IMR-90 (cell line): Measurements from ENCODE around the gene PHF20. TPM values are rescaled to one million over a fixed set of nuclear protein-coding genes. Genes with fewer than 3 reads are reported as not detected.

ENCODE experiments used
- ATAC-seq: fragments of 200-7000 bp; cut with Tn5 transposase; 2 replicates; pipeline ENCODE4 v1.9.1; 2020; ENCODE audit warnings: low read depth, mild to moderate bottlenecking, moderate library complexity
- BruUV-seq: library from RNA; stranded (reverse); fragments of 400-500 nt; replicated peaks from 2 replicates; lab custom pipeline; 2021; lab: Mats Ljungman, UMichigan
- CTCF ChIA-PET: fragments of 300-600 bp; formaldehyde crosslinking; extraction: SDS; loops from one replicate; lab custom pipeline; 2021; ENCODE audit warnings: antibody characterized with exemption; lab: Yijun Ruan, JAX
- POLR2A ChIA-PET: fragments of 300-600 bp; sonication (Branson Sonifier 250); formaldehyde crosslinking; loops from one replicate; lab custom pipeline; 2022; ENCODE audit warnings: antibody characterized with exemption; ENCODE audit not compliant: unreplicated experiment; lab: Charles Lee
- DNase-seq: peaks from one replicate; pipeline ENCODE4 v3.0.0; 2013
- H2AFZ ChIP-seq: replicated peaks from 2 replicates; pipeline ENCODE3; 2013; ENCODE audit warnings: low read length, mild to moderate bottlenecking; ENCODE audit not compliant: poor library complexity
- H2AK5ac ChIP-seq: 2 replicates; pipeline ENCODE4 v1.6.1; 2013; ENCODE audit warnings: low read depth, low read length, inconsistent platforms
- H2AK9ac ChIP-seq: replicated peaks from 2 replicates; pipeline ENCODE3; 2013; ENCODE audit warnings: mild to moderate bottlenecking, low read depth, low read length, moderate library complexity; ENCODE audit not compliant: poor library complexity
- H2BK120ac ChIP-seq: 2 replicates; pipeline ENCODE4 v1.6.1; 2013; ENCODE audit warnings: low read depth, low read length, inconsistent platforms
- H2BK15ac ChIP-seq: 3 replicates; pipeline ENCODE4 v1.6.1; 2013; ENCODE audit warnings: low read depth, low read length, inconsistent platforms
- H2BK20ac ChIP-seq: 2 replicates; pipeline ENCODE4 v1.6.1; 2013; ENCODE audit warnings: low read depth, mild to moderate bottlenecking, inconsistent platforms, low read length, moderate library complexity
- H2BK5ac ChIP-seq: 2 replicates; pipeline ENCODE4 v1.6.1; 2013; ENCODE audit warnings: mild to moderate bottlenecking, low read depth, low read length, inconsistent platforms; ENCODE audit not compliant: poor library complexity, severe bottlenecking
- H3K14ac ChIP-seq: replicated peaks from 2 replicates; pipeline ENCODE4 v1.6.1; 2013; ENCODE audit warnings: low read depth, low read length, inconsistent platforms
- H3K18ac ChIP-seq: 2 replicates; pipeline ENCODE4 v1.6.1; 2013; ENCODE audit warnings: low read depth, low read length, control low read depth
- H3K23ac ChIP-seq: 2 replicates; pipeline ENCODE4 v1.6.1; 2013; ENCODE audit warnings: low read depth, low read length, inconsistent platforms
- H3K27ac ChIP-seq: 2 replicates; pipeline ENCODE4 v1.5.1; 2013; ENCODE audit warnings: mild to moderate bottlenecking, control low read depth, low read length; ENCODE audit not compliant: insufficient read depth
- H3K27me3 ChIP-seq: 2 replicates; pipeline ENCODE4 v1.6.1; 2013; ENCODE audit warnings: low read length; ENCODE audit not compliant: control insufficient read depth, insufficient read depth
- H3K36me3 ChIP-seq: 2 replicates; pipeline ENCODE4 v1.6.1; 2013; ENCODE audit warnings: low read length, mixed read lengths; ENCODE audit not compliant: control insufficient read depth, insufficient read depth
- H3K4ac ChIP-seq: 2 replicates; pipeline ENCODE4 v1.6.1; 2013; ENCODE audit warnings: low read depth, low read length, inconsistent platforms
- H3K4me1 ChIP-seq: 2 replicates; pipeline ENCODE4 v1.6.1; 2013; ENCODE audit warnings: low read length, mixed read lengths; ENCODE audit not compliant: control insufficient read depth, insufficient read depth
- H3K4me2 ChIP-seq: 2 replicates; pipeline ENCODE4 v1.6.1; 2013; ENCODE audit warnings: low read depth, mild to moderate bottlenecking, control low read depth, low read length, moderate library complexity
- H3K4me3 ChIP-seq: 2 replicates; pipeline ENCODE4 v1.5.1; 2013; ENCODE audit warnings: low read depth, mild to moderate bottlenecking, control low read depth, low read length, moderate library complexity; ENCODE audit not compliant: insufficient read depth
- H3K56ac ChIP-seq: 2 replicates; pipeline ENCODE4 v1.6.1; 2013; ENCODE audit warnings: low read length, inconsistent platforms; ENCODE audit not compliant: insufficient read depth; ENCODE audit errors: extremely low read depth
- H3K79me1 ChIP-seq, 2 experiments: 2 replicates each; pipeline ENCODE4 v1.6.1; 2013; ENCODE audit warnings: low read length in 2 of 2, inconsistent platforms in 1 of 2, low read depth in 1 of 2
- H3K9ac ChIP-seq: 2 replicates; pipeline ENCODE4 v1.6.1; 2013; ENCODE audit warnings: low read depth, low read length, control low read depth
- H3K9me1 ChIP-seq: 2 replicates; pipeline ENCODE4 v1.6.1; 2013; ENCODE audit warnings: low read length, inconsistent platforms; ENCODE audit not compliant: insufficient read depth
- H3K9me3 ChIP-seq: 2 replicates; pipeline ENCODE4 v1.6.1; 2013; ENCODE audit warnings: low read length; ENCODE audit not compliant: control insufficient read depth, insufficient read depth
- H4K20me1 ChIP-seq: 2 replicates; pipeline ENCODE4 v1.6.1; 2013; ENCODE audit warnings: low read length, inconsistent platforms; ENCODE audit not compliant: insufficient read depth
- H4K5ac ChIP-seq: 2 replicates; pipeline ENCODE4 v1.6.1; 2013; ENCODE audit warnings: mild to moderate bottlenecking, low read depth, low read length, control low read depth
- H4K8ac ChIP-seq, 2 experiments: 2 replicates each; pipeline ENCODE4 v1.6.1; 2013; ENCODE audit warnings: low read depth in 2 of 2, low read length in 2 of 2, control low read depth in 1 of 2, inconsistent platforms in 1 of 2
- H4K91ac ChIP-seq: 2 replicates; pipeline ENCODE4 v1.6.1; 2013; ENCODE audit warnings: low read depth, low read length, inconsistent platforms; ENCODE audit not compliant: insufficient read depth
- BHLHE40 ChIP-seq: fragments of 150-350 bp; IDR thresholded peaks from 2 replicates; pipeline ENCODE4 v1.6.1; 2016; ENCODE audit warnings: mild to moderate bottlenecking, low read depth, low read length
- CEBPB ChIP-seq: IDR thresholded peaks from 2 replicates; pipeline ENCODE4 v1.6.1; 2012; ENCODE audit warnings: low read depth, low read length, improper control_type of control experiment
- CTCF ChIP-seq: conservative IDR thresholded peaks from 2 replicates; pipeline ENCODE4 v1.5.1; 2012; ENCODE audit warnings: mild to moderate bottlenecking, low read depth, low read length, improper control_type of control experiment
- ELK1 ChIP-seq: fragments of 150-350 bp; IDR thresholded peaks from 2 replicates; pipeline ENCODE4 v1.6.1; 2016; ENCODE audit warnings: low read depth, mild to moderate bottlenecking, low read length, moderate library complexity, borderline replicate concordance
- FOS ChIP-seq: fragments of 150-350 bp; IDR thresholded peaks from 2 replicates; pipeline ENCODE4 v1.6.1; 2016; ENCODE audit warnings: low read depth, low read length
- MAZ ChIP-seq: IDR thresholded peaks from 2 replicates; pipeline ENCODE4 v1.6.1; 2012; ENCODE audit warnings: low read depth, mild to moderate bottlenecking, low read length, improper control_type of control experiment, moderate library complexity, borderline replicate concordance
- MXI1 ChIP-seq: IDR thresholded peaks from 2 replicates; pipeline ENCODE4 v1.6.1; 2012; ENCODE audit warnings: low read depth, mild to moderate bottlenecking, low read length, moderate library complexity, borderline replicate concordance
- NFE2L2 ChIP-seq: fragments of 150-350 bp; IDR thresholded peaks from 2 replicates; pipeline ENCODE4 v1.6.1; 2016; ENCODE audit warnings: low read depth, mild to moderate bottlenecking, low read length
- RAD21 ChIP-seq: IDR thresholded peaks from 2 replicates; pipeline ENCODE4 v1.6.1; 2012; ENCODE audit warnings: low read length, improper control_type of control experiment
- RFX5 ChIP-seq: IDR thresholded peaks from 2 replicates; pipeline ENCODE4 v1.8.0; 2012; ENCODE audit warnings: low read depth, mild to moderate bottlenecking, low read length, moderate library complexity
- SMC3 ChIP-seq: fragments of 150-350 bp; IDR thresholded peaks from 2 replicates; pipeline ENCODE4 v1.6.1; 2016; ENCODE audit warnings: low read depth, mild to moderate bottlenecking, antibody characterized with exemption, low read length, moderate library complexity
- USF2 ChIP-seq: fragments of 150-350 bp; IDR thresholded peaks from 2 replicates; pipeline ENCODE4 v1.6.1; 2017; ENCODE audit warnings: mild to moderate bottlenecking, antibody characterized with exemption, low read length, low read depth
- dilution Hi-C: fragments of 300-500 bp; cut with HindIII; formaldehyde crosslinking; loops from one replicate; pipeline ENCODE4 v1.14.3; 2018; ENCODE audit warnings: low sequenced_read_pairs; ENCODE audit not compliant: unreplicated experiment
- in situ Hi-C: fragments of 300-500 bp; cut with MboI; formaldehyde crosslinking; loops from 3 replicates; pipeline ENCODE4 v1.14.3; 2019; ENCODE audit warnings: low sequenced_read_pairs, inconsistent platforms, mixed read lengths
- intact Hi-C: fragments of 100-400 bp; cut with micrococcal nuclease; formaldehyde crosslinking; loops from 2 replicates; pipeline ENCODE4 v1.10.0; 2022
- polyA plus RNA-seq, 3 experiments: library from polyadenylated mRNA; depleted of rRNA; stranded (reverse); fragments of >200 nt; gene quantifications; 2 replicates each; pipeline ENCODE4 v1.2.3, GENCODE V29; 2012; ENCODE audit warnings: low replicate concordance in 1 of 3
- total RNA-seq: library from RNA; depleted of rRNA; stranded (reverse); fragments of >200 nt; gene quantifications from 2 replicates; pipeline ENCODE4 v1.2.3, GENCODE V29; 2012

PHF20 gene
- total and polyA plus RNA-seq, 2 of the 4 experiments (the other 2 are of a cell fraction), result 22.0 to 22.5 TPM

- in situ Hi-C loops, result loop anchor here (25.0 kb wide), 1 partner anchor 396 kb away; no protein-coding TSS in a partner anchor
- Histone ChIP-seq H3K18ac (no peak overlapping the region), H3K4me1 (no peaks in the 10 kb centered on the region), H4K20me1 (peaks cover 9% of the 10 kb centered on the region; the same call in 1 of the 2 replicates), H3K4ac (no peak overlapping the region), H3K23ac (no peak overlapping the region), H3K56ac (no peak overlapping the region), H2AFZ (no peak overlapping the region), H2BK20ac (no peak overlapping the region), H3K27me3 (no peaks in the 10 kb centered on the region), H4K8ac (no peak overlapping the region), H3K4me2 (no peak overlapping the region), H3K79me1 (peaks cover 49 to 62% of the 10 kb centered on the region in 2 experiments), H3K36me3 (peaks cover 23% of the 10 kb centered on the region), H3K27ac (no peak overlapping the region), H2BK15ac (no peak overlapping the region), H4K5ac (no peak overlapping the region), H3K4me3 (no peak overlapping the region), H3K14ac (no peak overlapping the region), H3K9me3 (no peaks in the 10 kb centered on the region), H2BK120ac (no peak overlapping the region), H3K9me1 (peaks cover 14% of the 10 kb centered on the region), H2AK9ac (no peak overlapping the region), H2AK5ac (no peak overlapping the region), H3K9ac (no peak overlapping the region), H2BK5ac (no peak overlapping the region), H4K91ac (no peak overlapping the region)
- DNase-seq, result no peak
- BruUV-seq, result no TSS peak
- dilution Hi-C loops, result no loop called here
- TF ChIP-seq SMC3 (no peak), ELK1 (no peak), NFE2L2 (no peak), FOS (no peak), MXI1 (no peak), USF2 (no peak), RAD21 (no peak), RFX5 (no peak), CEBPB (no peak), MAZ (no peak), BHLHE40 (no peak), CTCF (no peak)
- ChIA-PET POLR2A (no interaction called here), CTCF (interaction anchor here (1.2 to 1.6 kb wide), 2 partner anchors 46 to 93 kb away, joined by 3 to 4 read pairs; partner anchors contain the start of gene SCAND1)
- ATAC-seq, result no peak
- intact Hi-C loops, result no loop called here
Measured at GRCh38 chr20:35908007-35908406, 136.2 kb downstream of the PHF20 start.
